ENCODE results near the gene TGFBR1.

The TGFBR1 gene

GRCh38 chr9:99172124-99173091 is 67.5 kb downstream of the TGFBR1 start:
- DNase-seq: no peak

- no peak for DNase-seq
These were observed 68.9 kb downstream of the TGFBR1 start for GRCh38 chr9:99173570-99174504.

GRCh38 chr9:99176527-99177013 is 71.7 kb downstream of the TGFBR1 start:
- DNase-seq: no peak

GRCh38 chr9:99177576-99178366 is 72.9 kb downstream of the TGFBR1 start:
- no peak for DNase-seq

GRCh38 chr9:99178912-99179872 is 74.3 kb downstream of the TGFBR1 start:
- DNase-seq: no peak

- no peak for DNase-seq
These were observed 75.3 kb downstream of the TGFBR1 start for GRCh38 chr9:99180199-99180598.

GRCh38 chr9:99180662-99181061 is 75.7 kb downstream of the TGFBR1 start:
- no peak for DNase-seq

- DNase-seq: no peak
These were observed 76.3 kb downstream of the TGFBR1 start for GRCh38 chr9:99181206-99181605.

GRCh38 chr9:99181621-99182020 is 76.7 kb downstream of the TGFBR1 start:
- no peak for DNase-seq

GRCh38 chr9:99182356-99182755 is 77.4 kb downstream of the TGFBR1 start:
- DNase-seq: no peak

GRCh38 chr9:99183616-99184015 is 78.7 kb downstream of the TGFBR1 start:
- no peak for DNase-seq

GRCh38 chr9:99184110-99184474 is 79.2 kb downstream of the TGFBR1 start:
- no peak for DNase-seq

- DNase-seq: peak; percentile 66 to 71
These were observed 79.8 kb downstream of the TGFBR1 start for GRCh38 chr9:99184475-99185347.

- no peak for DNase-seq
These were observed 80.4 kb downstream of the TGFBR1 start for GRCh38 chr9:99185348-99185632.

- DNase-seq: no peak
These were observed 81.0 kb downstream of the TGFBR1 start for GRCh38 chr9:99185934-99186333.

GRCh38 chr9:99187311-99187710 is 82.4 kb downstream of the TGFBR1 start:
- DNase-seq: no peak

- no peak for DNase-seq
These were observed 84.3 kb downstream of the TGFBR1 start for GRCh38 chr9:99189186-99189585.

- DNase-seq: no peak
These were observed 85.1 kb downstream of the TGFBR1 start for GRCh38 chr9:99189887-99190596.

- no peak for DNase-seq
These were observed 85.8 kb downstream of the TGFBR1 start for GRCh38 chr9:99190597-99191283.

Measured in stimulated activated CD4-positive, alpha-beta T cell treated with anti-CD3 and anti-CD28 coated beads, Interleukin-2, amount 100 ng/mL, for 48 hours (primary cell).